ENCODE data around the gene SLC6A14.

GRCh38 chrX:116490104-116490503 is 53.7 kb downstream of the SLC6A14 start:
- TF ChIP-seq CTCF (IDR thresholded peaks at IDR 0.05): peak in 8 of 12 donors; percentile 13 to 37 (median 28)
- TF ChIP-seq POLR2A (IDR thresholded peaks at IDR 0.05): no peak
